H1 (cell line): ENCODE results near the gene EFEMP1. TPM values are rescaled to one million over a fixed set of nuclear protein-coding genes. Genes with fewer than 3 reads are reported as not detected.

Source experiments
- CTCF ChIA-PET: fragments of 300-600 bp; sonication (Branson Sonifier 250); formaldehyde crosslinking; loops from one replicate; lab custom pipeline; 2021; ENCODE audit not compliant: partially characterized antibody; lab: Charles Lee
- POLR2A ChIA-PET: fragments of 300-600 bp; sonication (Branson Sonifier 250); formaldehyde crosslinking; loops from one replicate; lab custom pipeline; 2021; ENCODE audit warnings: inconsistent platforms; ENCODE audit not compliant: partially characterized antibody; lab: Charles Lee
- DNase-seq, 2 experiments: peaks; one replicate each; pipeline versions ENCODE4 v3.0.0 to v3.0.0-alpha.2; 2010 to 2022; ENCODE audit warnings: low spot score in 2 of 2, low read depth in 1 of 2, mixed read lengths in 1 of 2
- FAIRE-seq: peaks from 2 replicates; lab custom pipeline; 2011; peaks lifted over from hg19 to GRCh38; lab: Jason Lieb, UNC
- H2AFZ ChIP-seq: 2 replicates; pipeline ENCODE4 v1.8.1; 2012; ENCODE audit warnings: low read length, inconsistent platforms
- H2AK5ac ChIP-seq: 2 replicates; pipeline ENCODE4 v1.6.1; 2013; ENCODE audit warnings: low read depth, low read length
- H2BK120ac ChIP-seq: replicated peaks from 2 replicates; pipeline ENCODE3; 2013; ENCODE audit warnings: low read depth, low read length, inconsistent platforms
- H2BK12ac ChIP-seq: 2 replicates; pipeline ENCODE4 v1.6.1; 2013; ENCODE audit warnings: low read depth, low read length
- H2BK15ac ChIP-seq: 2 replicates; pipeline ENCODE4 v1.6.1; 2013; ENCODE audit warnings: low read length
- H2BK20ac ChIP-seq: 2 replicates; pipeline ENCODE4 v1.6.1; 2013; ENCODE audit warnings: low read length
- H2BK5ac ChIP-seq: 2 replicates; pipeline ENCODE4 v1.6.1; 2013; ENCODE audit warnings: low read depth, low read length
- H3K14ac ChIP-seq: 2 replicates; pipeline ENCODE4 v1.6.1; 2013; ENCODE audit warnings: inconsistent platforms; ENCODE audit not compliant: insufficient read length
- H3K18ac ChIP-seq: 2 replicates; pipeline ENCODE4 v1.6.1; 2013; ENCODE audit warnings: low read length; ENCODE audit errors: extremely low read depth
- H3K23ac ChIP-seq: 2 replicates; pipeline ENCODE4 v1.6.1; 2013; ENCODE audit warnings: inconsistent platforms; ENCODE audit not compliant: insufficient read length
- H3K23me2 ChIP-seq: 2 replicates; pipeline ENCODE4 v1.6.1; 2013; ENCODE audit warnings: low read depth, low read length
- H3K27ac ChIP-seq: 2 replicates; pipeline ENCODE4 v1.6.1; 2011; ENCODE audit warnings: low read depth, low read length, inconsistent platforms
- H3K27me3 ChIP-seq, 4 experiments: replicated peaks in 1 of 4; 1 replicate in 1 of 4; 2 replicates in 3 of 4; pipeline versions ENCODE4 v1.6.1 to v1.8.1; 2011 to 2013; ENCODE audit warnings: low read length in 3 of 4, mild to moderate bottlenecking in 3 of 4, inconsistent platforms in 2 of 4, mixed read lengths in 2 of 4, moderate library complexity in 1 of 4; ENCODE audit not compliant: control insufficient read depth in 3 of 4, insufficient read depth in 3 of 4; ENCODE audit errors: extremely low read depth in 1 of 4
- H3K36me3 ChIP-seq, 4 experiments: 2 replicates each; pipeline versions ENCODE4 v1.6.1 to v1.8.1; 2011 to 2013; ENCODE audit warnings: mild to moderate bottlenecking in 4 of 4, low read length in 3 of 4, moderate library complexity in 2 of 4, control low read depth in 1 of 4, inconsistent platforms in 1 of 4; ENCODE audit not compliant: insufficient read depth in 4 of 4, control insufficient read depth in 2 of 4
- H3K4ac ChIP-seq: replicated peaks from 2 replicates; pipeline ENCODE3; 2013; ENCODE audit warnings: low read length, low read depth, mixed read lengths, inconsistent platforms; ENCODE audit not compliant: insufficient read length
- H3K4me1 ChIP-seq, 4 experiments: replicated peaks in 1 of 4; 1 replicate in 1 of 4; 2 replicates in 3 of 4; pipeline versions ENCODE4 v1.6.1 to v1.8.1; 2011 to 2013; ENCODE audit warnings: low read length in 3 of 4, inconsistent platforms in 2 of 4, mixed read lengths in 1 of 4; ENCODE audit not compliant: insufficient read depth in 4 of 4, control insufficient read depth in 3 of 4
- H3K4me2 ChIP-seq, 2 experiments: 2 replicates each; pipeline versions ENCODE4 v1.6.1 to v1.8.1; 2011 to 2013; ENCODE audit warnings: low read depth in 2 of 2, low read length in 2 of 2, control low read depth in 1 of 2, inconsistent platforms in 1 of 2, mild to moderate bottlenecking in 1 of 2; ENCODE audit not compliant: insufficient read depth in 1 of 2
- H3K4me3 ChIP-seq, 4 experiments: fragments of 200-600, 300-600 bp in 1 of 4; sonication (generic), shearing (Covaris generic), sonication (Bioruptor Twin) in 1 of 4; 2 replicates each; pipeline versions ENCODE4 v1.5.1 to v1.8.1; 2011 to 2016; ENCODE audit warnings: low read length in 4 of 4, low read depth in 3 of 4, control low read depth in 2 of 4, inconsistent platforms in 2 of 4, mild to moderate bottlenecking in 2 of 4, mixed read lengths in 1 of 4, moderate library complexity in 1 of 4; ENCODE audit not compliant: insufficient read depth in 2 of 4; ENCODE audit errors: extremely low read depth in 1 of 4
- H3K56ac ChIP-seq: replicated peaks from 2 replicates; pipeline ENCODE3; 2013; ENCODE audit warnings: low read depth, mild to moderate bottlenecking, mixed read lengths, low read length, inconsistent platforms; ENCODE audit not compliant: insufficient read length
- H3K79me1 ChIP-seq: 2 replicates; pipeline ENCODE4 v1.6.1; 2013; ENCODE audit warnings: low read depth, low read length, control low read depth
- H3K79me2 ChIP-seq, 2 experiments: 2 replicates each; pipeline versions ENCODE4 v1.6.1 to v1.8.1; 2012 to 2013; ENCODE audit warnings: low read length in 2 of 2, mild to moderate bottlenecking in 2 of 2, inconsistent platforms in 1 of 2; ENCODE audit not compliant: insufficient read depth in 2 of 2, control insufficient read depth in 1 of 2
- H3K9ac ChIP-seq, 4 experiments: replicated peaks in 1 of 4; 1 replicate in 1 of 4; 2 replicates in 3 of 4; pipeline versions ENCODE4 v1.6.1 to v1.8.1; 2011 to 2013; ENCODE audit warnings: low read depth in 3 of 4, low read length in 3 of 4, control low read depth in 2 of 4, mild to moderate bottlenecking in 2 of 4, moderate library complexity in 2 of 4, inconsistent platforms in 1 of 4; ENCODE audit errors: extremely low read depth in 1 of 4
- H3K9me3 ChIP-seq, 2 experiments: 2 replicates each; pipeline versions ENCODE4 v1.6.1 to v1.8.1; 2012 to 2013; ENCODE audit warnings: mild to moderate bottlenecking in 2 of 2, moderate library complexity in 2 of 2, control low read depth in 1 of 2, inconsistent platforms in 1 of 2, low read depth in 1 of 2, low read length in 1 of 2, mixed read lengths in 1 of 2; ENCODE audit not compliant: insufficient read depth in 2 of 2
- H4K20me1 ChIP-seq, 2 experiments: replicated peaks in 1 of 2; 2 replicates each; pipeline versions ENCODE3 to v1.8.1; 2011 to 2013; ENCODE audit warnings: inconsistent platforms in 2 of 2, low read length in 2 of 2, mild to moderate bottlenecking in 1 of 2; ENCODE audit not compliant: insufficient read depth in 2 of 2, control insufficient read depth in 1 of 2
- H4K5ac ChIP-seq: 2 replicates; pipeline ENCODE4 v1.6.1; 2013; ENCODE audit warnings: low read length, low read depth, mixed read lengths, inconsistent platforms; ENCODE audit not compliant: insufficient read length
- H4K8ac ChIP-seq: 2 replicates; pipeline ENCODE4 v1.8.0; 2013; ENCODE audit warnings: mild to moderate bottlenecking, moderate library complexity, low read length, inconsistent platforms; ENCODE audit not compliant: insufficient read depth; ENCODE audit errors: extremely low read depth
- H4K91ac ChIP-seq: replicated peaks from 2 replicates; pipeline ENCODE3; 2013; ENCODE audit warnings: low read length, mixed read lengths, inconsistent platforms; ENCODE audit not compliant: insufficient read length
- SIRT6 ChIP-seq: IDR thresholded peaks from one replicate; pipeline ENCODE4 v1.7.1; 2012; ENCODE audit warnings: low read length, inconsistent platforms
- WGBS, 2 experiments: shearing (Covaris generic) in 1 of 2; methylation state at CpG; one replicate each; pipeline versions ENCODE4 v1.1.6 to v1.1.7; 2013 to 2015; ENCODE audit warnings: low lambda C conversion rate in 2 of 2, mixed read lengths in 2 of 2, inconsistent platforms in 1 of 2, low coverage in 1 of 2, missing lambda C conversion rate in 1 of 2; ENCODE audit not compliant: insufficient replicate concordance in 2 of 2, insufficient coverage in 1 of 2, insufficient read length in 1 of 2; ENCODE audit errors: extremely low coverage in 1 of 2, missing lambda C conversion rate in 1 of 2; 5-methylcytosine and 5-hydroxymethylcytosine counted together
- polyA plus RNA-seq, 7 experiments: library from polyadenylated mRNA; depleted of rRNA in 3 of 7; stranded (reverse) in 5 of 7; unstranded in 2 of 7; fragments of >200 nt in 5 of 7; fragments of 200-250 nt in 2 of 7; gene quantifications; 1 replicate in 5 of 7; 2 replicates in 1 of 7; 4 replicates in 1 of 7; pipeline versions ENCODE4 v1.2.1 to v1.2.3, GENCODE V29; 2011 to 2013; ENCODE audit warnings: missing spikeins in 2 of 7, mixed read lengths in 2 of 7
- total RNA-seq: library from RNA; stranded (reverse); fragmentation: NEBNext Ultra II Directional; extraction: Animal tissue kit (Norgen Biotek cat#: 25700); gene quantifications from 2 replicates; pipeline ENCODE4 v1.2.1, GENCODE V29; 2021

The EFEMP1 gene
- total and polyA plus RNA-seq, 2 of the 8 experiments (the other 6 are each of a cell fraction or from before 2014, with no cell fraction given): 15.5 to 19.7 TPM

GRCh38 chr2:55902429-55902828 lies 21.2 kb downstream of the EFEMP1 start:
- no peak overlapping the region for H3K4me2 ChIP-seq
- CTCF ChIA-PET: interaction anchor here (1.2 to 1.6 kb wide), 2 partner anchors 18 to 130 kb away, joined by 4 read pairs; no protein-coding TSS in a partner anchor
- H4K8ac ChIP-seq: no peak overlapping the region
- H3K79me1 ChIP-seq: no peaks in the 10 kb centered on the region
- H3K56ac ChIP-seq: no peak overlapping the region
- no peak overlapping the region for H3K14ac ChIP-seq
- H3K9me3 ChIP-seq: no peaks in the 10 kb centered on the region; a peak in 1 of 4 replicates
- no peaks in the 10 kb centered on the region for H3K36me3 ChIP-seq
- H2BK20ac ChIP-seq: no peak overlapping the region
- FAIRE-seq: no peak
- H2BK15ac ChIP-seq: no peak overlapping the region
- DNase-seq: no peak
- H2BK12ac ChIP-seq: no peak overlapping the region
- no peaks in the 10 kb centered on the region for H3K79me2 ChIP-seq
- no peak overlapping the region for H3K4me3 ChIP-seq
- no peaks in the 10 kb centered on the region for H3K23me2 ChIP-seq
- H3K4ac ChIP-seq: no peak overlapping the region
- no peaks in the 10 kb centered on the region for H4K20me1 ChIP-seq
- no peak overlapping the region for H3K23ac ChIP-seq
- H2AFZ ChIP-seq: no peak overlapping the region
- no peak overlapping the region for H3K27ac ChIP-seq
- 92% methylated on average over 3 of the region's 3 CpGs; no CpG with 5 or more reads in 1 of the 2 experiments for WGBS, 2 experiments
- no peak overlapping the region for H2BK120ac ChIP-seq
- H3K18ac ChIP-seq: no peak overlapping the region
- no peak overlapping the region for H2BK5ac ChIP-seq
- H3K27me3 ChIP-seq: no peaks in the 10 kb centered on the region
- H4K91ac ChIP-seq: no peak overlapping the region
- H3K4me1 ChIP-seq: no peaks in the 10 kb centered on the region
- H4K5ac ChIP-seq: no peak overlapping the region
- H2AK5ac ChIP-seq: no peak overlapping the region
- POLR2A ChIA-PET: no interaction called here
- H3K9ac ChIP-seq: no peak overlapping the region
- no peak for TF ChIP-seq SIRT6
